HG03108 (cell line): ENCODE results near the gene PLA2G2F.

Source experiments
- ATAC-seq: cut with Tn5 transposase; IDR thresholded peaks from one replicate; pipeline ENCODE4 v1.9.1; 2021; ENCODE audit warnings: moderate library complexity; ENCODE audit not compliant: unreplicated experiment

The PLA2G2F gene

DNA sequence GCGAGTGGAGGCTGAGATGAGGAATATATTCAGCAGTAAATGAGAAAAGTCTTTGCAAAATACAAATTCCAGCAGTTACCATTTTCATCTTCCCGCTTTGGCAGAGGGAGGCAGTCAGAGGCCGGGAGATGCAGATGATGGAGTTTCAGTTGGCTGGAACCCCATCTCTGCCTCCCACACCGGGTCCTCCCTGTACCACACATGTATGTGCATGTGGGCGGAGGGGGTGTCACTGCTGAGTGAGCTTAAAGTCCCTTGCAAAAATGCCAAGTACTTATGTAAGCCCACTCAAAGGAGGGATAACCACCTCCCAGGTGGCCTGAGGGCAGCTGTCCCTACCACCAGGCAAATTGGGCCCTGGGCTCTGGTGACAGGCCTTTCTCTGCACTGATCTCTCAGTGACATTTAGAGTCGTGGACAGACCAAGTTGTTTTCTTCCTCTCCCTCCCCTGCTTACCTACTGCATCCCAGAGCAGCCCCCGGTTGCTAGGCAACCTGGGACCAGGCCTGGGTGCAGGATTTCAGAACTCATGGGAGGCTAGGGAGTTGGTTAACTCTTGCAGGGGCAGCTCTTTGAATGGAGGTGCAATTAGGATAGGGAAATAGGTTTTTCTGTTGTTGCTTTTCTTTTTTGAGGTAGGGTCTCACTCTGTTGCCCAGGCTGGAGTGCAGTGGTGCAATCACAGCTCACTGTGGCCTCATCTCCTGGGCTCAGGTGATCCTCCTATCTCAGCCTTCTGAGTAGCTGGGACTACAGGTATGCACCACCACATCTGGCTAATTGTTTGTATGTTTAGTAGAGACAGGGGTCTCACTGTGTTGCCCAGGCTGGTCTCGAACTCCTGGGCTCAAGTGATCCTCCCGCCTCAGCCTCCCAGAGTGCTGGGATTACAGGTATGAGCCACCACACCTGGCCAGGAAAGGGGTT lies 29.7 kb downstream of the PLA2G2F start:
- ATAC-seq: no peak

DNA sequence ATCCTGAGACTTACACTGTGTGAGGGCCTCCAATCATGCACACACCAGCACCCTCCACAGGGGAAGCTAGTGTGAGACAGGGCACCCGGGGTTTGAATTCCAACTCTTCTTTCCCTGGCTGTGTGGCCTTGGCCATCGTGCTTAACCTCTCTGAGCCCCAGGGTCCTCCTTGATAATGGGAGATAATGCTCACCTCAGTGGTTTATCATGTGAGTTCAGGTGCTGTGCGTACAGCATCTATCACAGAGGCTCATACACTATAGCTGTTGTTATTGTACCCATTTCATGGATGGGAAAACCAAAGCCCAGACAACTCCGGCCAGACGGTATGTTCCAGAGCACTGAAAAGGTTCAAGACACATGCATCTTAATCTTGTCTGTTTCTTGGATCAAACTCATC lies 30.8 kb downstream of the PLA2G2F start:
- ATAC-seq: no peak

DNA sequence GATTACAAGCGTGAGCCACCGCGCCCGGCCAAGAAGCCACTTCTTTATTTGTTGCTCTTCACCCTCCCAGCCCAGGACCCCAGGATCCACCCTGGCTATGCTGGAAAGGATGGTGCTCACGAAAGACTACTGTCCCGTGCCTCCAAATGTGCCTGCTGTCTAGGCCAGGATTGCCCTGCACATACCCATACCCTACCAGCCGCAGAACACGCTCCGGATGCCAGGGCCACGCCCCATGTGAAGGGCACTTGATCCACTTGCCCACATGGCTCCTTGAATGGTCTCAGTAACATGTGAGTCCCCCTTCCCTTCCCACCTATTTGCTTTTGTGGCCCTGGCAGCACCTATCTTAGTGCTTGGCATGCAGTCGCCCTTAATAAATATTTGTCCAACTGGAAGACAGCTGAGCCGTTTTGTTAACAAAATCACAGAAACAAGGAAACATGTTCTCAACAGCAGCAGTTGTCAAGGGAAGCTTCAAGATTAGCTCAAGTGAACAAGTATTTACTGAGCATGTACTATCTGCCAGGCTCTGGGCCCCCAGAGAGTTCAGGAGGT lies 33.0 kb downstream of the PLA2G2F start:
- no peak for ATAC-seq

DNA sequence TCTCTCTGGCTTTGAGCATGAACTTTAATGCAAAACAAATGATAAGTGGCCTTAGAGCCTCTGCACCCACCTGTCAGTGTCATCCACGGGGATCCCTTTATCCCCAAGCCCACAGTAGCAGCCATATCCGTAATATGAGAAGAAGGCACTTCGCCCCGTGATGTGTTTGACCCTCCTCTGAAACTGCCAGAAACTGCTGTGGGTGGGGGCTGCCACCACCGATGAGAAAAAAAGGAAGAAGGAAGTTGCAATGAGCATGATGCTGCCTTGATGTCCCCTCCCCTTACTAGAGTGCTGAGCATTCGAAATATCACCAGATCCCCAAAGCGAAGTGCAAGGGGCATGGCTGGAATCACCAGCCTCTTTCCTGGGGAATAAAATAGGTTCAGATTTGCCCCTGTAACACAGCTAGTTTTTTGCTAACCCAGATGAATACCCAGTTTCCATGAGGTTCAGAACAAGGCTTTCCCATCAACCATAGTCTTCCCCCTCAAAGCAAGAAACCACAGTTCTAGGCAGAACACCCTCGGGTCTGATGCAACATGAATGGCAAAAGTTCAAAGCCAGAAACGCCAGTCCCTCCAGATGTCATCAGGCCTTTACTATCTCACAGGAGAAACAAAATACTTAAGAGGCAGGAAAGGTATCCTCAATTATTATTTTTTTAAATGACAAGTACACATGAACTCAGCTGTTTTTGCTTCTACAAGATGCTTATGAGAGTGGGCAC lies 36.0 kb downstream of the PLA2G2F start:
- ATAC-seq: no peak

DNA sequence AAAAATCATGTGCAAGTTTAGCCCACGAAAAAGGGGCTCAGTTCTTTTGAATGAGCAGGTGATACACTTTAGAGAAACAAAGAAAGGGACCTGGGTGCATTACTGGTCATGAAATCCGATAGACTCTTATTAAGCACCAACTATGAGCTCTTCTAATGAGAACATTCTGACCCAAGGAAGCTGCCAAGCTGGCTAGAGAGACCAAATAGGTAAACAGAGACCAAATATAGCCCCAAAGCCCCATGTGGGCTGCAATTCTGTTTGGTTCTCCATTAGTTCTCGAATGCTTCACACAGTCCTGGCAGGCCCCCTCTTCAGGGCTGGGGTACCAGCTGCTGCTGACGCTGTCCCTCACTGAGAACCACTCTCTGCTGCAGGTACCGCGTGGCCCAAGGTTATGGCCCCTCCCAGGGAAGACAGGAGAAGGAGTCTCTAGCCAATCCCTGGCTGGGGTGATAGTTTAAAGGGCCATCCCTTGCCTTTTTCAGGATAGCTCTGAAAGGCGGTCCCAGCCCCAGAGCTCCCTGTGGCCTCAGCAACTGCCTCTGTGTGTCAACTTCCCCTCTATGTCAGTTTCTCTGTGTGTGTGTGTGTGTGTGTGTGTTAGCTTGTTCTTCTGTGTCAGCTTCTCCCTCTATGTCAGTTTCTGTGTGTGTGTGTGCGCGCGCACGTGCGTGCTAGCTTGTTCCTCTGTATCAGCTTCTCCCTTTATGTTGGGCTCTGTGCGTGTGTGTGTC lies 39.7 kb downstream of the PLA2G2F start:
- no peak for ATAC-seq

DNA sequence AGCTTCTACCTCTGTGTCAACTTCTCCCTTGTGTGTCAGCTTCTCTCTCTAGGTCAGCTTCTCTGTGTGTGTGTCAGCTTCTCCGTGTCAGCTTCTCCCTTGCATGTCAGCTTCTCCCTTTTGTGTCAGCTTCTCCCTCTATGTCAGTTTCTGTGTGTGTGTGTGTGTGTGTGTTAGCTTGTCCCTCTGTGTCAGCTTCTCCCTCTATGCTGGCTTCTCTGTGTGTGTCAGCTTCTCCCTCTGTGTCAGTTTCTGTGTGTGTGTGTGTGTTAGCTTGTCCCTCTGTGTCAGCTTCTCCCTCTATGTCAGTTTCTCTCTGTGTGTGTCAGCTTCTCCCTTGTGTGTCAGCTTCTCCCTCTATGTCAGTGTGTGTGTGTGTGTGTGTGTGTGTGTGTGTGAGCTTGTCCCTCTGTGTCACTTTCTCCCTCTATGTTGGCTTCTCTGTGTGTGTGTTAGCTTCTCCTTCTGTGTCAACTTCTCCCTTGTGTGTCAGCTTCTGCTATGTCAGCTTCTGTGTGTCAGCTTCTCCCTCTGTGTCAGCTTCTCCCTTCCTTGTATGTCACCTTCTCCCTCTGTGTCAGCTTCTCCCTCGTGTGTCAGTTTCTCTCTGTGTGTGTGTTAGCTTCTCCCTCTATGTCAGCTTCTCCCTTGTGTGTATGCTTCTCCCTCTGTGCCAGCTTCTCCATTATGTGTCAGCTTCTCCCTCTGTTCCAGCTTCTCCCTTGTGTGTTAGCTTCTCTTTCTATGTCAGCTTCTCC lies 40.4 kb downstream of the PLA2G2F start:
- no peak for ATAC-seq

DNA sequence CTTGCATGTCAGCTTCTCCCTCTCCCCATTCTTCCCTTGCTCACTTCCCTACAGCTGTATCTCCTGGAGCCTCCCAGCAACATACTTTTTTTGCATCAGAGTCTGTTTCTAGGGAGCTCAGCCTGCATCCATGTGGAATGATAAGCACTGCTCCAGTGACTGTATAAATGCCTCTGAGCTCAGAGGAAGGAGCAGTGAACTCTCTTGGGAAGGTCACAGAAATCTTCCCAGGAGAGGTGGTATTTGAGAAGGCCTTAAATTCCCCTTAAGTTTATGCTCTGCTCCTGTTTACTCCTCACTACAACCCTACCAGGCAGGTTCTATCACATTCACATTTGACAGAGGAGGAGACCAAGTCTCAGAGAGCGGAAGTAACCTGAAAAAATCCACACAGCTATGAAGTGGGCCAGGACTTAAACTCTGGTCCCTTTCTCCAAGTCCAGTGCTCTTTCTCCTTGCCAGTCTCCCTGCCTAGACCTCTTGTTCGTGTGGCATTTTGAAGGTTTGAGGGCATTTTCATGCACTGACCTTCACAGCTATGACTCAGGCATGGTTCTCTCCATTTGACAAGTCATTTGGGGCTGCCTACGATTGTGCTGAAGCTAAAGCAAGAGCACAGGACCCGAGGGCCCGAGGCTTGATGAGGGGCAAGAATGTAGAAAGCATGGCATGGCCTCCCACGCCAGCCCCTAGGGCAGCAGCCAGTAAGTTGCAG lies 41.2 kb downstream of the PLA2G2F start:
- no peak for ATAC-seq

DNA sequence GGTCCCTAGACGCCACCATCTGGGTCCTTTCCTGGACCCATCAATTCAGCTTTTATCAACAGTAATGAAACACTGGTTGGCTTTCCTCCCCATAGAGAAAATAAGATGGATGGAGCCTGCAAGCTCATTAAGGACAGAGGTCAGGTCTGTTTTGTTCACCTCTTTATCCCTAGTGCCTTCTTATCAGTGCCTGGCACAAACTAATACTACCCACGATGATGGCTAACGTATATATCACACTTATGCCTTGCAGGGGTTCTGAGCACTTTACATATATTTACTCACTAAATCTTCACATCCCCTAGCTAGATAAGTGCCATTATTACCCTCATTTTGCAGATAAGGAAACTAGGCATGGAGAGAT lies 41.7 kb downstream of the PLA2G2F start:
- ATAC-seq: no peak

DNA sequence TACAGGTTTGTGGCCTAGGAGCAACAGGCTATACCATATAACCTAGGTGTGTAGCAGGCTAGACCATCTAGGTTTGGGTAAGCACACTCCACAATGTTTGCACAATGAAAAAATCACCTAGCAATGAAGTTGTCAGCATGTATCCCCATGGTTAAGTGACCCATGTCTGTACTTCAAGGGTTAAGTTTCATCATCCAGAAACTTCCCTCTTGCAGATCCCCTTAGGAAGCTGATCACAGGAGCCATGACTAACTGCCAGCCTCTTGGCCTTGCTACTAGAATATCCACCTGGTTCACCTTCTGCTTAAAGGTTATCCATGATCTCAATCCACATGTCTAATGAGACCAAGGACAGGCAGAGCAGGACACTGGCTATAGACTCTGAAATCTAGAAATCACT lies 43.3 kb downstream of the PLA2G2F start:
- ATAC-seq: no peak

DNA sequence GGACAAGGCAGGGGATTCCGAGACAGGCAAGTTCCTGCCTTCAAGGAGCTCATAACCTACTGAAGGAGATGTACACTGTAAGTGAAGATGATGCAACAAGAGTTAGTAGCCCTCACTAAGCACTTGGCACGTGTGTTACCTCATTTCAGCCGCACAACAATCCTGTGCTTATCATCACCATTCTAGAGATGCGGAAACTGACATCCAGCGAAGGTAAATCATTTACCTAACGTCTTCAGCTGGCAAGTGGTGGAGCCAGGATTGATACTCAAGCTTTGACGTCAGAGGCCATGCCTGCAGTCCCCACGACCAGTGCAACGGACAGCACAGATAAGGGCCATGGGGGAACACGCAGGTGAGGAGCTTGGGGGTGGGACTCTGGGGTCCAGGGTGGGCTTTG lies 43.9 kb downstream of the PLA2G2F start:
- ATAC-seq: no peak

DNA sequence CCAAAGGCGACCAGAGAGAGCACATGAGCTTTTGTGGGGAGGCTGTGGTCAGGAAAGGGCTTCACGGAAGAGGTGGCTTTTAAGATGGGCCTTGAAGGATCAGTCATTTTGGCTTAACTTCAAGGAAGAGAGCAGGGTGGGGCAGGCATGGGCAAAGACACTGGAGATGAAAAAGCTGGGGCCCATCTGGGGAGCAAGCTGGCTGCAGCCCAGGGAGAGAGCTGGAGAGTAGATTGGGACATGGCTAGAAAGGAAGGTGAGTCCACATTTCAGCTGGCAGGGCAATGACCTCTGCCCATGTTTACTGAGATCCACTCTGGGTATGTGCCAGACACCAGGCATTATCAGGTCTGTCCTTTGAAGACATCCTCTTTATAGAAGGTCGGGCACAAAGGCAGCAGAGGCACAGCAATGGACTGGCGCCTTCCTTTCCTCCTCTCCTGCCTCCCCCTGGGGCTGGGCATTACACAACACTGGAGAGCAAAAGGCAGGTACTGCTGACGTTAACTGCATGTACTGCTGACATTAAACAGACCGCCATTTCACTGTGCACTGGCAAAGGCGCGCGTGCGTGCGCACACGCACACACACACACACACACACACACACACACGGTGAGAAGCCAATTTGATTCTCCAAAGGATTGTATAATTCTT lies 44.6 kb downstream of the PLA2G2F start:
- ATAC-seq: no peak

DNA sequence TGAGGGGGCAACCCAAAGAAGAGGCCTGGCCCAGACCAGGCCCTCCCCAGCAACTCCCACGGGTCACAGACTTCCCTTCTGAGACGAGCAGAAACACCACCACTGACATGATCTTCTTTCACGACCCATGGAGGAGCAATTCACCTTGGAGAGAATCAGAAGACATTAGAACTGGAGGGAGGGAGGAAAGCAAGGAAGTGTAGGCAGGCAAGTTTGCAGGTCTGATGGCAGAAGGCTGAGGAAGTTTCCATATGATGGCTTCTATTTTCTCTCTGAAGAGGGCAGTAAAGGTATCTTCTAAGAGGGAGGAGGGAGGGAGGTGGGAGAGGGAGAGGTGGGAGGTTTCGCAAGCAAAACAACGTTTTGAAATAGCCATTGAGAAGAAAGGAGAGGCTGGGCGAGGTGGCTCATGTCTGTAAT lies 45.4 kb downstream of the PLA2G2F start:
- ATAC-seq: no peak

DNA sequence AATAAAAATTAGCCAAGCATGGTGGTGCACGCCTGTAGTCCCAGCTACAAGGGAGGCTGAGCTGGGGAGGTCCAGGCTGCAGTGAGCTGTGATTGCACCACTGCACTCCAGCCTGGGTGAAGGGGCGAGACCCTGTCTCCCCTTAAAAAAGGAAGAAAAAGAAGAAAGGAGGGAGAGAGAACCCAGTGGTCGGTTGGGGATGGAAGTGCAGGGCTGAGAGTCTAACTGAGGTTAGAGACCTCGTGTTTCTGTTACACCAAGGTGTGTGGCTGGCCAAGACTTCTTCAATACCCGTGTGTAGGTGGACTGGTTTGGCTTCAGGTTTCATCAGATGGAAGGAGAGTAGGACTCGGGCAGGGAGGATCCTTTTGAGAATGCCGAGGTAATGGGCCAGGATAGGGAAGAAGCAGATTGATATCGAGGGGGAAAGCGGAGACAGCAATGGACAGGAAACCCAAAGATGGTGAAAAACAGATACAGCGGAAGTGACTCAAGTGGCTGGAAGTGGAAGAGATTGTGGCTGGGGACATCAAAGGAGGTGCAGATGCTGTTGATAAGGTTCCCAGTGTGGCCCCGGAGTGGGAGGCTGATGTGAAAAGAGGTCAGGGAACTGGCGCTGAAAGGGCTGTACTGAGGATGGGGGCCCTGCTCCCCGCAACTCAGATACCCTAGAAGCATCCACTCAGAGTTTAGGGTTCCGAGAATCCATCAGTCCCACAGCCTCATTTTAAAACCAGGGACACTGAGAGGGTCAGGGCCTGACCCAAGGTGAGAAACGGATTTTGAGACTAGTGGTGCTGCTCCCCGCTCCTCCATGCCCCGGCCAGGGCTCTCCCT lies 46.1 kb downstream of the PLA2G2F start:
- no peak for ATAC-seq

DNA sequence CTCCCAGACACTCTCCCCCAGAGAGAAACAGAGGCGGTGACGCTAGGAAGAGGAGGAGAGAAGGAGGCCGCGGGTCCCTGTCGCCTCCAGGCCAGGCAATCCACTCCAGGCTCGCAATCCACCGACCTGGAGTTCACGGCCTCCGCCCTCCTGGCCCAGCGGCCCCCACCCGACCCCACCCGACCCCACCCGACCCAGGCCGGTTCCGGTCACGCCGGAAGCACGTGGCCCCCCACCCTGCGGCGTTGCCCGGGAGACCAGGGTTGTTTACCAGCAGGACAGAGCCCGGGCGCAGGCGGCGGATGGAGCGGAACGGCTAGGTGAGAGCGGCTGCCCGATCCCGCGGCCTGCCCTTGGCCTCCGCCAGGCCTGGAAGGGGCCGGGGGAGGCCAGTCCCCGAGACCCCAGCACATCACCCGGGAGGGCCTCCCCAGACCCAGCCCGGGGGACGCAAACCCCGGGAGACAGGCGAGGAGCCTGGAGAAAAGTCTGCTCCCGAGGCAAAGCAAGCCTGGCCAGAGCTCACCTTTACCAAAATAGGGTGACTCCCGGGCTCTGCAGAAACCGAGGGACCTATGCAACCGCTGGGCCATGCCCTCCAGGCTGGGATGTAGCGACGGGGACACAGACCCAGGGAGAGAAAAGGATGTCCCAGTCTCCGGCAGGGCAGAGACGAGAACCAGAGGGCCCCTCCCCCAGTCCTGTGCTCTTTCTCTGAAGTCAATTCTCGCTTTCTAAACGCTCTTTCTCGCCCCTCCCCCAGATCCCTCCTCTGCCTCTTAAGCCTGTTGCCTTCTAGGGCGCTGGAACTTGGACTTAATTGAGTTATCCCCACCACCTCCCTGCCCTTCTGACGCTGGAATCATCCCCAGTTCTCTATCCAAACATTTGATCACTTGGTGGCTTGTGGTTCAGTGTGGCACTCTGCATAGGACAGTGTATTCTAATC lies 47.0 kb downstream of the PLA2G2F start, which contains the start of the genes PLA2G2C and UBXN10:
Gene PLA2G2C (minus strand): TSS at position 685 of the 949 bp plus-strand sequence. CDS start 9,155 bp downstream, outside the sequence.
Gene UBXN10 (plus strand): TSS at position 263 of the 949 bp plus-strand sequence. CDS start 4,466 bp downstream, outside the sequence.
- ATAC-seq: no peak

DNA sequence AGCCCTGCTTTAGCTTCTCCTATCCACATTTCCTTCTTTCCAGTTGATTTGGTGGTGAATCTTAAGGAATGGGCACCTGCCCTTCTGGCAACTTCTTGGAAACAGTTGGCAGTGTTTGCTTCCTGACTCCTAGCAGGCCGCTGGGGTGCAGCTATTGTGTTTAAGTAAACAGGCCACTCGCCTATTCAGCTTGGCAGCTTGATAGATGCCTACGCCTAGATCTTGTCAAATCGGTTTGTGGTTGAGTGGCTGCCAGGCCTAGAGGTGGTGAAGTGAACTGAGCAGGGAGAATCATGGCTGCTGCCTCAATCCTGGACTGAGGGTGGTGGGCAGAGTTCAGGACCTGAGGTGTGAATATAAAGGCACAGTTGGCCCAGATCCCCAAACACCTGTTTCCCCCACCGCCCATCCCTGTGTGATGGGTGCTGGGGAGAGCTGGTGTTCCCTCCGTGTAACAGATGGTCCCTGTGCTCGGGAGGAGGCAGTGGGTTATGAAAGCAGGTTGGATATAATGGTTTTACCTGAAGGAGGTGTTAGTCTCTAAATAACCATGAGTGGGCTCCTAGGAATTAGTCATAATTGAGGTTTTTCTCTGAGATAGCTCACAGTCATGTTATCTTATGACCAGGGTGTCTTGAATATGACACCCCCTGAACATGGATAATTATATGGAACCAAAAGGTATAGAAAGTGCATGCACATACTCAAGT lies 48.1 kb downstream of the PLA2G2F start:
- ATAC-seq: no peak

DNA sequence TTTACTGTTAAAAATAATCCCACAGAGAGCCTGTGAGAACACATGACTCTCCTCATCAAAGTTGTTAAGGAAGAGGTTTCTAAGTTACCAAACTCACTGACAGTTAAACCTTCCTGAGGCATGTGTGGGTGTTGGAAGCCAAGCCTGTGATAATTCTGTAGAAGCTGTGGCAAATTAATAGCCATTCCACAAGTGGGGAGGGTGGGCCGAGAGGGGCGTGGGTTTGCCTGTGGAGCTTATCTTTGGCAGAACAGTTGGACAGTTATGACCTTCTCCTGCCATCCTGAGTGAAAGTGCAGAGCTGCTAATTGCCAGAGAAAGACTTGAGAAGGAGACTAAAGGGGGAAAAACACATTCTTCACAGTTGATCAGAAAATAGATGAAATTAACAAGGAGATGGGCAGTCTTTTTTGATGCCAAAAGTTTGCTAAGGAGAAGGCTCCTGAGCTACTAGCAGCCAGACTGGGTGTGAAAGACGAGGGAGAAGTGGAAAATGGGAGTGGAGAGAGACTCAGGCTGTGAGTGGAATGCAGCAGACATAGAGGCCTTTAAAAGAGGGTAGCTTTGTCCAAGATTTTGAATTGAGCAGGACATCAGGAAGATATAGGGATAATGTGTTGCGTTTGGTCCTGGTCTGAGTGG lies 48.8 kb downstream of the PLA2G2F start:
- ATAC-seq: no peak
